Vagina (tissue), 2 donors: Measurements from ENCODE around the gene UMOD.

ENCODE experiments used
- POLR2A ChIP-seq, 2 donors: fragments of 450-650 bp; IDR thresholded peaks; one replicate each; pipeline ENCODE4 v1.6.1; 2017; ENCODE audit warnings: antibody characterized with exemption in 2 of 2, mild to moderate bottlenecking in 2 of 2, moderate library complexity in 2 of 2
- POLR2AphosphoS5 ChIP-seq, 2 donors: sonication (generic); formaldehyde crosslinking; IDR thresholded peaks; one replicate each; pipeline ENCODE4 v1.9.0; 2017; ENCODE audit warnings: antibody characterized with exemption in 2 of 2, mild to moderate bottlenecking in 2 of 2, low read depth in 1 of 2; ENCODE audit not compliant: insufficient read depth in 1 of 2
- TF ChIP-seq, protein P1 (sequence below), 3 experiments: fragments of 450-650 bp in 2 of 3; fragments of 200-600 bp in 1 of 3; sonication (generic) in 1 of 3; IDR thresholded peaks; one replicate each; pipeline ENCODE4 v1.5.1; 2017 to 2019; ENCODE audit warnings: antibody characterized with exemption in 3 of 3, mild to moderate bottlenecking in 2 of 3, moderate library complexity in 2 of 3

DNA sequence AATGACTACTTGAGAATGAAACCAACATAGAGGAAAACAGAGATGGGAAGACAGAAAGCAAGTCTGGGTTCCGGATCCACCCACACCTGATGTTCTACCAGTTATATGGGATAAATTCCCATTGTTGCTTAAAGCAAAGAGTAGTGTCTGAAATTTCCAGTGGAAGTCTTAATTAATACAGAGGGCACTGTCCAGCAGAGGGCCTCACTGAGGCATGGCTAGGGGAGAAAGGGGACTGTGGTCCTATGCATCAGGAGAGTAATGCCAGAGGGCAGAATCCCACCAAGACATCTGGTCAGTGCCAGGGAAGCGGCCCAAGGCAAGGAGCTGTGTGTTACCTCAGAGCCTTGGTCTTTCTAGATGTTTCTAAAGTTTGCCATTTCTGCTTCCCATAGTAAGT, 7.5 kb upstream of the UMOD start:
- TF ChIP-seq, protein P1, sequence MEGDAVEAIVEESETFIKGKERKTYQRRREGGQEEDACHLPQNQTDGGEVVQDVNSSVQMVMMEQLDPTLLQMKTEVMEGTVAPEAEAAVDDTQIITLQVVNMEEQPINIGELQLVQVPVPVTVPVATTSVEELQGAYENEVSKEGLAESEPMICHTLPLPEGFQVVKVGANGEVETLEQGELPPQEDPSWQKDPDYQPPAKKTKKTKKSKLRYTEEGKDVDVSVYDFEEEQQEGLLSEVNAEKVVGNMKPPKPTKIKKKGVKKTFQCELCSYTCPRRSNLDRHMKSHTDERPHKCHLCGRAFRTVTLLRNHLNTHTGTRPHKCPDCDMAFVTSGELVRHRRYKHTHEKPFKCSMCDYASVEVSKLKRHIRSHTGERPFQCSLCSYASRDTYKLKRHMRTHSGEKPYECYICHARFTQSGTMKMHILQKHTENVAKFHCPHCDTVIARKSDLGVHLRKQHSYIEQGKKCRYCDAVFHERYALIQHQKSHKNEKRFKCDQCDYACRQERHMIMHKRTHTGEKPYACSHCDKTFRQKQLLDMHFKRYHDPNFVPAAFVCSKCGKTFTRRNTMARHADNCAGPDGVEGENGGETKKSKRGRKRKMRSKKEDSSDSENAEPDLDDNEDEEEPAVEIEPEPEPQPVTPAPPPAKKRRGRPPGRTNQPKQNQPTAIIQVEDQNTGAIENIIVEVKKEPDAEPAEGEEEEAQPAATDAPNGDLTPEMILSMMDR (IDR thresholded peaks at IDR 0.05): no peak
- no peak for TF ChIP-seq POLR2A (IDR thresholded peaks at IDR 0.05)
- TF ChIP-seq POLR2AphosphoS5 (IDR thresholded peaks at IDR 0.05; ENCODE audit: insufficient read depth in 1 of 2, low read depth in 1 of 2): no peak
